GM13976 (cell line): Measurements from ENCODE around the gene EEF1AKMT1.
"Not testable (repeated sequence)": the region's sequence is repeated elsewhere in the genome, so short reads cannot be mapped to it uniquely, and the experiment has no call there.

Experiments
- DNase-seq: peaks from one replicate; pipeline ENCODE4 v3.0.0; 2012; ENCODE audit warnings: low spot score
- CTCF ChIP-seq: IDR thresholded peaks from 2 replicates; pipeline ENCODE4 v1.5.1; 2012; ENCODE audit warnings: borderline replicate concordance, mild to moderate bottlenecking; ENCODE audit not compliant: insufficient read depth; ENCODE audit errors: extremely low read depth, missing control alignments, control extremely low read depth
- in situ Hi-C: fragments of 300-500 bp; cut with MboI; formaldehyde crosslinking; loops from one replicate; pipeline ENCODE4 v1.12.0; 2022; ENCODE audit warnings: low sequenced_read_pairs, mixed read lengths, inconsistent platforms; ENCODE audit not compliant: unreplicated experiment

EEF1AKMT1 gene

GRCh38 chr13:20684546-20684945, 89.2 kb downstream of the EEF1AKMT1 start:
- DNase-seq: no peak
- in situ Hi-C loops: no loop called here
- TF ChIP-seq CTCF: no peak

- no peak for DNase-seq
- in situ Hi-C loops: no loop called here
- no peak for TF ChIP-seq CTCF
Measured at GRCh38 chr13:20684041-20684440, 89.7 kb downstream of the EEF1AKMT1 start.

GRCh38 chr13:20682061-20682460, 91.7 kb downstream of the EEF1AKMT1 start:
- in situ Hi-C loops: no loop called here
- no peak for DNase-seq
- TF ChIP-seq CTCF: no peak

GRCh38 chr13:20681481-20681880, 92.3 kb downstream of the EEF1AKMT1 start:
- in situ Hi-C loops, DNase-seq: not testable (repeated sequence)

GRCh38 chr13:20680416-20681080, 93.2 kb downstream of the EEF1AKMT1 start:
- in situ Hi-C loops: no loop called here
- no peak for DNase-seq
- TF ChIP-seq CTCF: no peak

- in situ Hi-C loops: no loop called here
- no peak for DNase-seq
- no peak for TF ChIP-seq CTCF
Measured at GRCh38 chr13:20679879-20680278, 93.9 kb downstream of the EEF1AKMT1 start.
